Liver (tissue), 3 donors: ENCODE measurements around the gene SLC17A7.

Experiments used
- CTCF ChIP-seq: fragments of 150-350 bp; IDR thresholded peaks from 2 replicates; pipeline ENCODE4 v1.5.1; 2017; ENCODE audit warnings: improper control_type of control experiment, low read depth, low read length; ENCODE audit not compliant: missing input control
- EGR1 ChIP-seq, 2 donors: IDR thresholded peaks; 2 replicates each; pipeline ENCODE4 v1.6.1; 2016 to 2018; ENCODE audit warnings: antibody characterized with exemption in 2 of 2, low read depth in 2 of 2
- GABPA ChIP-seq, 2 donors: IDR thresholded peaks in 1 of 2; conservative IDR thresholded peaks in 1 of 2; 2 replicates each; pipeline ENCODE4 v1.6.1; 2016; ENCODE audit warnings: antibody characterized with exemption in 2 of 2, mild to moderate bottlenecking in 1 of 2, moderate library complexity in 1 of 2
- HNF4G ChIP-seq: IDR thresholded peaks from 2 replicates; pipeline ENCODE4 v1.6.1; 2016; ENCODE audit warnings: antibody characterized with exemption
- JUND ChIP-seq, 2 donors: IDR thresholded peaks; 2 replicates each; pipeline ENCODE4 v1.6.1; 2016; ENCODE audit warnings: antibody characterized with exemption in 2 of 2
- RAD21 ChIP-seq, 2 donors: IDR thresholded peaks; 2 replicates each; pipeline ENCODE4 v1.6.1; 2016; ENCODE audit warnings: antibody characterized with exemption in 2 of 2, mild to moderate bottlenecking in 2 of 2
- REST ChIP-seq: IDR thresholded peaks from 2 replicates; pipeline ENCODE4 v1.6.1; 2016; ENCODE audit warnings: antibody characterized with exemption, mild to moderate bottlenecking
- RXRA ChIP-seq, 2 donors: IDR thresholded peaks; 2 replicates each; pipeline ENCODE4 v1.6.1; 2017 to 2018; ENCODE audit warnings: antibody characterized with exemption in 2 of 2, mild to moderate bottlenecking in 1 of 2
- SP1 ChIP-seq: IDR thresholded peaks from 2 replicates; pipeline ENCODE4 v1.6.1; 2018; ENCODE audit warnings: antibody characterized with exemption, mild to moderate bottlenecking
- TAF1 ChIP-seq: conservative IDR thresholded peaks from 2 replicates; pipeline ENCODE4 v1.6.1; 2016; ENCODE audit warnings: antibody characterized with exemption, mild to moderate bottlenecking
- YY1 ChIP-seq: IDR thresholded peaks from 2 replicates; pipeline ENCODE4 v1.6.1; 2016; ENCODE audit warnings: antibody characterized with exemption, mild to moderate bottlenecking
- TF ChIP-seq, protein P1 (sequence below): IDR thresholded peaks from 2 replicates; pipeline ENCODE4 v1.6.1; 2016; ENCODE audit warnings: antibody characterized with exemption
- TF ChIP-seq, protein P2 (sequence below): IDR thresholded peaks from 2 replicates; pipeline ENCODE4 v1.6.1; 2016; ENCODE audit warnings: antibody characterized with exemption
- TF ChIP-seq, protein P3 (sequence below): IDR thresholded peaks from 2 replicates; pipeline ENCODE4 v1.6.1; 2016; ENCODE audit warnings: antibody characterized with exemption
- donor health status: healthy.
- donor health status: healthy.

DNA sequence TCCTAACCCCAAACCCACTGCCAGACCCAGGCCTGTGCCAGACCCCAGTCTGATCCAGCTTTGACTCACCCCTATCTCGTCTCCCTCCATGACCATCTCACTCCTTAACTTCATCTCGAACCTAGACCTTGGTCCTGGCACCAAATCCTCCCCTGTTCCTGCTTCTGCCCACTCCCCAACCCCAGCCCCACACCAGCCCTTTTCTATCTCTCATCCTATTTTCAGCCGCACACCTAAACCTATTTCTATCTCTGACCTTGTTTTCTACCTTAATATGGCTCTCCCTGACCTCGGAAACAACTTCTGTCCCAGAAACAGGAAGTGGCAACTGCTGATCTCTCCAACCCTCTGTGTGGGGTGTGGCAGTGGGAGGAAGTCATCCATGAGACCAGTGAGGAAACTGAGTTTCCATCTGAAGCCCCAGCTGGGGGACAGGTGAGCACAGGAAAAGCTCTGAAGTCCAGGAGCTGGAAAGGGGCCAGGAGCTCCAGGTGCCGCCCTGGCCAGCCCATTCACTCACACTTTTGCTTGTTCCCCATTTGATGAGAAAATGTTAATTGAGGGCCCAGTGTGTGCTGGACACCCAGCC is 31.8 kb downstream of the SLC17A7 start:
- TF ChIP-seq CTCF (no peak), HNF4G (no peak), REST (no peak), RXRA (IDR thresholded peaks at IDR 0.05) (no peak), RAD21 (IDR thresholded peaks at IDR 0.05) (no peak), TAF1 (no peak), JUND (IDR thresholded peaks at IDR 0.05) (no peak), EGR1 (IDR thresholded peaks at IDR 0.05; ENCODE audit: low read depth in 2 of 2) (no peak), GABPA (IDR thresholded peaks at IDR 0.05 in 1 of 2, conservative IDR thresholded peaks at IDR 0.05 in 1 of 2) (no peak), SP1 (no peak), YY1 (no peak)
- TF ChIP-seq, protein P1, sequence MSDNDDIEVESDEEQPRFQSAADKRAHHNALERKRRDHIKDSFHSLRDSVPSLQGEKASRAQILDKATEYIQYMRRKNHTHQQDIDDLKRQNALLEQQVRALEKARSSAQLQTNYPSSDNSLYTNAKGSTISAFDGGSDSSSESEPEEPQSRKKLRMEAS: no peak
- TF ChIP-seq, protein P2, sequence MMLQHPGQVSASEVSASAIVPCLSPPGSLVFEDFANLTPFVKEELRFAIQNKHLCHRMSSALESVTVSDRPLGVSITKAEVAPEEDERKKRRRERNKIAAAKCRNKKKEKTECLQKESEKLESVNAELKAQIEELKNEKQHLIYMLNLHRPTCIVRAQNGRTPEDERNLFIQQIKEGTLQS: no peak
- TF ChIP-seq, protein P3, sequence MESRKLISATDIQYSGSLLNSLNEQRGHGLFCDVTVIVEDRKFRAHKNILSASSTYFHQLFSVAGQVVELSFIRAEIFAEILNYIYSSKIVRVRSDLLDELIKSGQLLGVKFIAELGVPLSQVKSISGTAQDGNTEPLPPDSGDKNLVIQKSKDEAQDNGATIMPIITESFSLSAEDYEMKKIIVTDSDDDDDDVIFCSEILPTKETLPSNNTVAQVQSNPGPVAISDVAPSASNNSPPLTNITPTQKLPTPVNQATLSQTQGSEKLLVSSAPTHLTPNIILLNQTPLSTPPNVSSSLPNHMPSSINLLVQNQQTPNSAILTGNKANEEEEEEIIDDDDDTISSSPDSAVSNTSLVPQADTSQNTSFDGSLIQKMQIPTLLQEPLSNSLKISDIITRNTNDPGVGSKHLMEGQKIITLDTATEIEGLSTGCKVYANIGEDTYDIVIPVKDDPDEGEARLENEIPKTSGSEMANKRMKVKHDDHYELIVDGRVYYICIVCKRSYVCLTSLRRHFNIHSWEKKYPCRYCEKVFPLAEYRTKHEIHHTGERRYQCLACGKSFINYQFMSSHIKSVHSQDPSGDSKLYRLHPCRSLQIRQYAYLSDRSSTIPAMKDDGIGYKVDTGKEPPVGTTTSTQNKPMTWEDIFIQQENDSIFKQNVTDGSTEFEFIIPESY: no peak
